IPS DF 4.7 (cell line): ENCODE results near the gene GBX2.

Source experiments
- DNase-seq: peaks from one replicate; pipeline ENCODE4 v3.0.0-alpha.2; 2013; ENCODE audit warnings: low spot score; ENCODE audit errors: extremely low read depth

Gene GBX2

DNA sequence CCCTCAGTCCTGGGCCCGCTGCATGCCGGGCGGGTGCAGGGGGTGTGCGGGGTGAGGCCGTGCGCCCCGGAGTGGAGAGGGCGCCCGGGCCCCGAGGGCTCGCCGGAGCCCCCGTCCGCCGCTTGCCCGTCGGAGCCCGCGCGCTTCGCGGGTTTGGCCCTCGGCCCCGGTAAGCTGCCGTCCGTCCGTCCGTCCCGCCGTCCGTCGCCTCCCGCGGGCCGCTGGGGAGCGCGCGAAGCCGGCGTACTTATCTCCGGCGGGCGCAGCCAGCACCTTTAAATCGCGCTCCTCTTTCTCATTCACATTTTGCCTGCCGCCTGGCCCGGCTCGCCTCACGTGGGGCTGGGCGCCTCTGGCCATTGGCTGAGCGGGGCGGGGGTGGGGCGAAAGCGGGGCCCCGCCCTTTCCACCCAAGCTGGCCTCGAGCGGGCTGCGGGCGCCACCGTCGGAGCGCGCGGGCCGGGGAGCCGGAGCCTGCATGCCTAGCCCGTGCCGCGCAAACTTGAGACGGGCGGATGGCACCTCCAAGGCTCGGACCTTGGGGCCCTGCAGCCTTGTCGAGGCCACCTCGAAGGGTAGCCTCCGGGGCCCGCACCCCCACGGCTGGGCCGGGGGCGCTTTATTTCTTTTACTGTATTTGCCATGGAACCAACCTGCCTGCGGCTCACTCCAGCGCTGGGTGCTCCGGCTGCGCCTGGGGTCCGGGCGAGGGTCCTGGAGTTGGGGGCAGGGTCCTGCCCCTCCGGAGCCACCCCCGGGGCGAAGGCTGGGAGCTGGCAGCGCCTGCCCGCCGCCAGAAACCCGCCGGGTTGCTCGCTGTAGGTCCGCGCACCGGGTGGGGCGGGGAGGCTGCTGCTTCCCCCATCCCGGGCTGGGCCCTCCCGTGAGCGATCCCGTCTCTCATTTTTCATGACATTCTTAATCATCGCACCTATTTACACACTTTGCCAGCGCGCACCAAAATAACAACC lies at the start of gene GBX2:
Gene GBX2, minus strand, starts transcription at position 277 of the 971 bp plus-strand sequence. CDS start 415 bp downstream, outside the sequence.
- no peak for DNase-seq

DNA sequence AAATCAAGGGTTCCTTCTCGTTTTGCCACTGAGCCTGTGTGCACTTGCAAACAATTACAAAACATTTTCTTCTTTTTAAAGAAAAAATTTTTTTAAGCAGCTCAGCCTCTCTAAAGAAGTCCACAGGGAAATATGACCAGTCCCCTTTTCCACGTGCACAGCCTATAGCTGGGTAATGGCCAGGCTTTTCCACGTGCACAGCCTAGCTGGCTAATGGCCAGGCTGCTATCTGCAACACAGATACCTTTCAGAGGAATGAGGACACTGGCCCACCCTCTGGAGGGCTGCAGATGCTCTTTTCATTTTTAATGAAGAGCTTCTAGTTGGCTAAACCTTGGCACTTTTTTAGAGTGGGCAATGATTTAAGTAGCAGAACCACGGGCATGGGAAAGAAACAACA lies 49.7 kb upstream of the GBX2 start:
- DNase-seq = no peak

DNA sequence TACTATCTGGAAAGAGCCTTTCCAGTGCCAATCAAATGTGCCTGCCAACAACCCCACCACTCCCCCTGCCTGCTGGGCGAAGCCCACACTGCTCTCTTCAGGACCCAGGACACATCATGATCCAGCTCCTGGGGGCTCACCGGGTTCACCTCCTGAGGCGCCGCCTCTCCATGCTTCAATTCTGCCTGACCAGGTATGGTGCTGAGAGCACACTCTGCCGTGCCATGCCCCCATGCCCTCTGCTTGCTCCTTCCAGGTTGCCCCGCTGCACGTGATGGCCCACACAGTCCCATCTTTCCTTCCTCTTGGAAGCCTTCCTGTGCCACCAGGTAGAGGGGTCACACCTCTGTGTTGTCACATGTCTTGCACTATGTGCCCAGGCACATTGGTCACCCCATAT lies 48.5 kb upstream of the GBX2 start:
- no peak for DNase-seq

DNA sequence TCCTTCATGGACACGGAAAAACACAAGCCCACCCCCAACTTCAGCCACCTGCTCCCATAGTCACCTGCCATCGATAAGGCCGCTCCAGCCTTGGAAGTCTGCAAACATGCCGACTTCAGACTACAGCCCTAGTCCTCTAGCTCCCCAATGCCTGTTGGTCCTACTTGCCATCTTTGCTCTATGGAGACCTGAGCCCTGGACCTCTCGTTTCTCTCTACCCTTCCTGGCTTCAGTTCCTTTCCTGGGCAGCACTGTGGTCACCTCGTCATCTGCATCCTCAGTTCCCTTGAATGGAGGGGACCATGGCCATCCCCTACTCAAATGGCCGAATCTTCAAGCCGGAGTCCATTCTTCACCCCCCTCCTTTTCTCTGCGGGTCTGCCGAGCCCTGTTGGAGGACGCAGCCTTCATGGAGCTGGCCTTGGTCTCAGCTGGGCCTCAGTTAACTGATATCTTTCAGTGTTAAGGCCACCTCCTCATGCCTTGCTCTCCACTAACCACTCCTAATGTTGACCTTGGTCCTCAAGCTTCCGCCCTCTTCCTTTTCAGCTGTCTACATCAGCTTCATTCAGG lies 47.7 kb upstream of the GBX2 start:
- no peak for DNase-seq

DNA sequence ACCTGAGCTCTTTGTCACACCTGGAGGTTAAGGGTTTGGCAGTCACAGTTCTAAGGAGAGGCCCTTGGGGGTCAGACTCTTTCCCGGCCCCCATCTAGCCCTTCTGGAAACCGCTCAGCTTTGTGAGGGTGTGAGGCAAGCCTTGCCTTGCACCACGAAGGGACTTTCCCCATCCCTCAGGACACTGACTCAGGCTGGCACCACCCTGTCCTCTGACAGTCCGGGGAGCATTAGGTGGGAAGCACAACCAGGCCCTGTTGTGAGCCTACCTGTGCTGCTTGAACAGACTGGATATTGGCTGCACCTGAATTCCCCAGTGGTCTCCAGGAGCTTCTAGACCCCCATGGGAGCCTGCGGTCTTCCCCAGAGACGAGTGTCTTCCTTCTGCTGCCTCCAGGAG lies 47.0 kb upstream of the GBX2 start:
- DNase-seq = no peak

DNA sequence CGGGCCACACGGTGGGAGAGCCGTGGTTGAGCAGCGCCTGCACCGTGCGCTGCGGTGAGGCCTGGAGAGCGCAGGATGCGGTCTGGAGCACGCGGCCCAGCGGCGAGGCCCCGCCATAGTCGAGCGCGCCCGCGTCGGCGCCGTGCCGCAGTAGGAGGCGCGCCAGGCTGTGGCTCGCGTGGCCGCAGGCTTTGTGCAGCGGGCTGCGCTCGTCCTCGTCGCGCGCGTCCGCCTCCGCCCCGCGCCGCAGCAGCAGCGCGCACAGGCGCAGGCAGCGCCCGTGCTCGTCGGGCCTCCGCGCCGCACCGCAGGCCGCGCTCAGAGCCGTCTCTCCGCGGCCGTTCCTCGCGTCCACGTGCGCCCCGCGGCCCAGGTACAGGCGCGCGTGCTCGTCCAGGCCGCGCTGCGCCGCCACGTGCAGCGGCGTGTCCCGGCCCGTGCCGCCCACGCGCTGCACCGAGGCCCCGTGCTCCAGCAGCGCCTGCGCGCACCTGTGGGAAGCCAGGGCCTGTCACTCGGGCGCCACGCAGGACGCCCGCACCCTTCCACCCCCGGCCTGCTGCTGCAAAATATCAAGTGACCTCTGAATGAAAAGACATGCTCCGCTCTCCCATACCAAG lies 46.3 kb upstream of the GBX2 start:
- no peak for DNase-seq

DNA sequence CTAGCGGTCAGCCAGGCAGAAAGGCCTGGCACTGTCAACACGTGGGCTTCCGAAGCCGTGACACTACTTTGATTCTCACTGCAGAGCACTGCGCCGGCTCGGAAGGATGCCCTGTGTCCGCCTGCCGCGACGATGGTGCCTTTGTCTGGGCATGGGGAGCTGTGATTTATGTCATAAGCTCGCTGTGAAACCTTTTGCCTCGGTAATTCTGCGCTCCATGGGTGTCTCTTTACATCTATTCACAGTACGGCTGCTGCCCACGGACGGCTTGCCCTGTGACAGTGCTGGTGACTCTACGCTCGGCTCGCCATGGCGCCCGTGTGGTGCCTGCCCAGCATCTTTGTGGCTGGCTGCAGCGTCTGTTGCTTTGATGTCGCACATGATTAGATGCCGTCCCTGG lies 43.1 kb upstream of the GBX2 start:
- DNase-seq = no peak

DNA sequence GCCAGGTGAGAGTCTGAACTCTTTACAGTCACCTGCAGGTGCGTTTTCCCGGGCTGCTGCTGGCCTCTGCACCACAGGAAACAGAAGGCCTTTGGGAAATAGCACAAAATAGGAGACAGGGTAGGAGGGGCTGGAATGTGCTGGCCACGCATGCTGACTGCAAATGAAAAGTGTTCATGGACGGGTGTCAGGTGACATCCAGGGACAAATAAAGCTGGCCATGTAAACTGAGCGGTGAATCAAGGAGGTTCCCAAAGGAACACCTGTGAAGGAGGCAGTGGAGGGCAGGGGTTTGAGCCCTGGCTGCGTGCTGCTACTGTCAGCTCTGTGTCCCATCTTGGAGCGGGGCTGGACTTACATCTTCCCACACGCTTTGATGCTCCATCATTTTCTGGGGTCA lies 42.4 kb upstream of the GBX2 start:
- DNase-seq = no peak

DNA sequence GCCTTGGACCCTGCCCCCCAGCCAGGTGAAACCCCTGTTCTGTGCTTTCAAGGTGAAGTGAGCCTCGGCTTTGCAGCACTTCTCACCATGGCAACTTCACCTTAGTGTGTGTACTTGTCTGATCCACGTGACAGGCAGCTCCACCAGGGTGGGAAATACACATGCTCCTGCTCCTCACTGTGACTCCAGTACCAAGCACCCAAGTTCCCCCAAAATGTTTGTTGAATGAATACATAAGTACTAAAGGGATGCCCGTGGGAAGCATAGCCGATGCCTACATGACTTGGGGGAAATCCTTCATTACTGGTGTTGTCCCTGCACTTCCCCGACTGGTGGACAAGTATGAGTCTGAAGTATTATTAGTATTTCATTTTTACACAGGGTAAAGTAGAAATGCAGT lies 41.8 kb upstream of the GBX2 start:
- DNase-seq = no peak

DNA sequence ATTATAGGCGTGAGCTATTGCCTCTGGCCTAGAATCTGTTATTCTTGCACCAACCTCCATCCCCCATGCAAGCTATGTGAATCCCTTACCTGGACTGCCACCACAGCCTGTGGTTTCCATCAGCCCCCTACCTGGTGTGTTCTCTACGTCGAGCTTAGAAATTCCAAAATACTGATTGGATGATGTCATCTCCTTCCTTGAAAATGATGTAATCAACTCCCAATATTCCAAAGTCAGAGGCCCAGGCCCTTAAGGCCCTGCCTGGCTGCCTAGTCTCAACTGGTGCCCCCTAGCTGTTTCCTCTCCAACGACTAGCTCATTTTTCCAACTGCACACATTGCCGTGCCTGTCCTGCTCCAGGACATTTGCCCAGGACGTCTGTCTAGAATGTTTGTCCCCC lies 41.3 kb upstream of the GBX2 start:
- DNase-seq = peak; percentile 3

DNA sequence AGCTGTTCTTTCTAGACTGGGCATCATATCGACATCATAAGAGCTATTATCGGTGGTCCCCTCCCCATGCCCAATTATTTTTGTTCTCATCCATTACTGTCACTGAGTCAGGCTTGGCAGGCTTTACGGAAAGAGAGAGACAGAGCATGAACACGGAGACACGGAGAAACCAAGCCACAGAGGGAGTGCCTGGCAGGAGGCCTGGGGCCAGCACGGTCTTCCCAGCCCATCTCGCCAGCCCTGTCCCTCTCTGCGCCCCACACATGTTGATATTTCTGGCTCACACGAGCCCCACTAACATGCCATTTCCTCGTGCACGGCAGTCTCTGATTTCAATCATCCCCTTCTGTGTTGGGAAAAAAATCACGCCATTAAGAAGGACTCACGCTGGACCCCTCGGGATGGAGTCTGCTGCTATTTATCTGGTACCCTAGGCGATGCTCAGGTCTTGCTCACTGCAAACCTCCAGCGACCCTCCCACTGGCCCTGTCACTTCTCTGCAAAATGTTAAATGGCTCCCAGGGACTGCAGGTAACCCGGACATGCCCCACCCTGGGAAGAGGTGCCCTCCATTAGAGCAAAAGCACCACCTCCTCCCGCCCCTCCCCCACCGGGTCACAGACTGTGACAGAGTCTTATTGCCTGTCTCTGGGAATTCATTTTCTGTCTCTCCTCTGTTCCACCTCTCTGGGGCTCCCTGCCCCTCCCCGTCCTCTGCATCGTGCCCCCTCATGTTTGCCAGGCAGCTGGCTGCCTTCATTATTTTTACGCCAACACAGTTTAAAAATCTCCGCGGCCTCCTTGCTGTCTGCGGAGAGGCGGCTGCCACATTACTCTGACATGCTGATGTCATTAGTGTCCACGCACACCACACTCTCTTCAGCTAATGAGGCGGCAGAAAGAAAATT lies 40.1 kb upstream of the GBX2 start:
- DNase-seq = no peak

DNA sequence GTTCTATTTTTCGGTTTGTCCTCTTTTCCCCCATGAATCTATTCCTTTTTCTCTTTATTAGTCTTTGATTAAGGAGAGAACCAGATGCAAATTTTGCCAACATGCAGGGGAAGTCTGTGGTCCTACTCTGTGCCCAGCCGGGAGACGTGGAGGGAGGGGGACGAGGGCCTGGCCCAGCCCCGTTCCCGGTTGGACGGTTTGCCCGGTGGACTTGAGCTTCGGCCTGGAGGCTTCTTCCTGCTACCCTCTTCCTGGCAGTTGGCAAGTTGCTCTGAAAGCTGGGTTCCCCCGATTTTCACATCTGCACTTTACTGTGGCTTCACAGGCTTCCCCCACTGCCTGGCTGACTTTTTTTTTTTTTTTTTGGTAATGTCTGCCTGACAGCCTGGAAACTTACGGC lies 39.3 kb upstream of the GBX2 start:
- no peak for DNase-seq

DNA sequence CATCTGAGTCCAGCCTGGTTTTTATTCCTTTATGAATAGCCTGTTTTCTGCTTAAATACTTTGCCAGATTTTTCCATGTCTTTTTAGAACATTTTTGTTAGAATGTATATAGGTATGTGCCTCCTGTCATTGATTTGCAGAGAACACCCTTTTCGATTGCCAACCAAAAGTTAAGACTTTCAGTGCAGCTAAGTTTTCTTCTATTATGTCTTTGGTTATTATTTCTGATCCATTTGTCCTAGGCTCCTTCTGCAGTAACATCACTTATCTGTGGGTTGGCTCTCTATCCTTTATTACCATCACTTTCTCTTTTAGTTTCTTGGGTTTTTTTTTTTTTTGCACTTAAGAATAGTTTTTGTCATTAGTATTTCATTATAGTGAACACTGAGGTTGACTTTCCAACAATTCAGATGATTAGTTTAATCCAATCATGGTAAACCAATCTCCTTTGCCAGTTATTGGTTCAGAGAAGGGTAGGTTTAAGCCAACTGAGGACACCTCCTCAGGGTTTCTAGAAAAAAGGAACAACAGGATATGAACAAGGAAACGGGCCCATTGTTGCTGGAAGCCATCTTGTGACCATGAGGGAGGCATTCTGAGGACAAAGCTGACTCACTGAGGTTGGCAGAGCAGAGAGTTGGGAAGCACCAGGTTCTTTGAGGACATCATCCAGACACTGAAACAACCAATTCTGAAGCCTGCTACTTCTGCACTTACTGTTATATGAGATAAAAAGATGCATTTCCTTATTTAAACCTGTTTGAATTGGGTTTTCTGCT lies 37.9 kb upstream of the GBX2 start:
- DNase-seq = no peak

DNA sequence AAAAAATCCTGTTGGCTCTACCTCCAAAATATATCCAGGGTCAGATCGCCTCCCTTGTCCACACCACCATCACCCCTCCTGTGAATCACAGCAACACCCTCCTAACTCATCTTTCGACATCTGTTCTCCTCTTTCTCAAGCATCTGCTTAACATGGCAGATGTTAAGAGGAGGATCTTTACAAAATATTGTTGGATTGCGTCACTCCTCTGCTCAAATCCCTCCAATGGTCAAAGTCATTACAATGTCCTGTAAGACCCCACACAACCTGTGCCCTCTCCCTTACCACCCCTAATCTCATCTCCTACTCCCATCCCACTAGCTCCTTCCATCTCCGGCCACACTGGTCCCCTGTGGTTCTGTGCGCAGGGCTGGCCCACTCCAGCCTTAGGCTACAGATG lies 36.8 kb upstream of the GBX2 start:
- no peak for DNase-seq

DNA sequence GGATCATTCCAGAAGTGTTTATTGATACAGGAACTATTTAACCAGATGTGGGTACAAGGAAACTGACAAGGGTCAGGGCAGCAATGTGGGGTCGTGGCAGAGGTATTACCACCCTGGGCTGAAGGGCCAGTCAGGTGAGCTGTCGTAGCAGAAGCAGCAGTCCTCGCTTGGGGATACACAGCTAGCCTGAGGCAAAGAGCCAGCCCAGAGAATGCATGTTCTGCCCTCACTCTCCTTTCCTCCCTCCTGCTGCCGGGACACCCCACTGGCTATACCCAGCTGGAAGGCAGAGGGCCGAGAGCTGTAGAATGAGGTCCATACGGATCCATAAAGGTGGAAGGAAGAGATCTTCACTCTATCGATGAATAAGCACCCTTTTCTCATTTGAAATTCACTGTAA lies 32.2 kb upstream of the GBX2 start:
- DNase-seq = no peak

DNA sequence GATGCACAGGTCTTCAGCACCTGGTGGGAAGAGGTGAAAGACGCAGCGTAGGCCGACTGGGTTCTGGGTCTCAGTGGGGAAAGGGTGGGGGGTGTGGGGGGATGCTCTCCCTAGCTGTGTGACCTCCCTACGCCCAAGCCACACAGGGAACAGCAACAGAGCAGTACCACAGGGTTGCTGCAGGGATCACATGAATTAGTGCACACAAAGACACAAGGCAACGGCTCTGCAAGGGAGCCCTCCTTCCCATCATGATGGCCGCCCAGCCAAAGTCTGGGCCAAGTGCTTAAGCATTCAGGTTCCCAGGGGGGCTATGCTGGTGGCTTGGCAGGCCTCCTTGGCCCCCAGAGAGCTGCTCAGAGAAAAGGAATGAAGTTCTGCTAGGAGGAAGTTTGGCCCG lies 28.2 kb upstream of the GBX2 start:
- no peak for DNase-seq

DNA sequence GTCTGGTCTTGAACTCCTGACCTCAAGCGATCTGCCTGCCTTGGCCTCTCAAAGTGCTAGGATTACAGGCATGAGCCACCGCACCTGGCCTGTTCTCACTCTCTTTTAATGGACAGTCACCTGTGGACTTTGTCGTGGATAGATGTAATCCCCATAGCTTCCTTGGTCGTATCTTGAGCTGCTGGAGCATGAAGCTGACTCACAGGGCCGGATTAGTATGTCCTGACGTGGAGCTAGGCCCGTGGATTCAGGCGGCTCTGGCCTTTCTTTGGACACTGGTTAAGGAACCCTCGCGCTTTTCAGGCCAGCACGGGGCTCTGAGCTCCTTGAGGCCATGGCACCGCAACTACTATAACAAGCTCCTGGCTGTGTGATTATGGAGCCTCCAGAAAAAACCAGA lies 27.5 kb upstream of the GBX2 start:
- DNase-seq = no peak

DNA sequence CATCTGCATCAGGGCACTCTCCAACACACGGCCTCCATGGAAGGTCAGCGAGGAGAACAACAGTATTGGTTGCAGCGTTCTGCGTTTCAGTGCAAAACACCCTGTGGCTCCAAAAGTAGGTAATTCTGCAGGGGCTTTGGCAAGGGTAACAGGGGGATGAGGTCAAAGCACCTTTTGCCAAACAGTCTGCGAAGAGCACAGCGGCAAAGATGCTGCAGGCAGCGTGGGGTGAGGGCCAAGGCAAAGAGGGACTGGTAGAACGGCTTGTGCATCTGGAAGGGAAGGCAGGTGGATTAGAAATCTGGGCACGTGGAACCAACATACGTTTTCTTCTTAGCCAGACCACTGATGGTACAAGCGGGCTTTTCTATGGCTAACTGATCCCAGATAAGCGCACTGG lies 26.6 kb upstream of the GBX2 start:
- no peak for DNase-seq

DNA sequence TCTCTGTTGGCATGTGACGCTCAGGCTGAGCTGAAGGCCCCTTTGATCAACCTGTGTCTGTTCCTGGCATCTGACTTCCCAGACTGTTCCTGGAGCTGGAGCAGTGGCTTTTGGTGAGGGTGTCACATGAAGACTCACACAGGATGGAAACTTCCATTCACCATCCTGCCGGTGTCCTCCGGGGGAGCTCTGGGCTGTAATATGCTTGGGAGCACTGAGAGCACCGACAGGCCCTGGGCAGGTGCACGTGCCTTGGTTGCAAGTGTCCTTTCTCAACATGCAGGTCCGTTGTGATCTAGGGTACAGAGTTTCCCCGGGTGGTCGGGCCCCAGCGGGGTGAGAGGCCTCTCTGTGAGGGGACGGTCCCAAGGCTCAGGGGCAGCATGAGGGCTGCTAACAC lies 24.8 kb upstream of the GBX2 start:
- no peak for DNase-seq

DNA sequence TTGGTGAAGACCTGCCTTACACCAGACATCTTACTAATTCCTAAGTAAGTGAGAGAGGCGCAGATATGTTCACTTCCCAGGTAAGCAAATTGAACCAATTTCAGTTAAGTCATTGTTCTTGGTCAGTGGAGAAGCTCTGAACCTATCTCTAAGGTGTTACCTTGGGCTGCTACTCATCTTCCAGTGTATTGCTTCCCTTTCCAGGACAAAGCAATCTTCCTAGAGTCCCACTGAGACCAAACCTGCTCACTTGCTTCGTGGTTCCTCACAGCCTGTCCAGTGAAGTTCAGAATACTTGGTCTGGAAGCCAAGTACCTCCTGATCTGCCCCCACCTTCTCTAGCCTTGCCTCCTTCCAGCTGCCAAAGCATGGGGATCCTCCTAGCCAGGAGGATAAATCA lies 22.5 kb upstream of the GBX2 start:
- DNase-seq = no peak

DNA sequence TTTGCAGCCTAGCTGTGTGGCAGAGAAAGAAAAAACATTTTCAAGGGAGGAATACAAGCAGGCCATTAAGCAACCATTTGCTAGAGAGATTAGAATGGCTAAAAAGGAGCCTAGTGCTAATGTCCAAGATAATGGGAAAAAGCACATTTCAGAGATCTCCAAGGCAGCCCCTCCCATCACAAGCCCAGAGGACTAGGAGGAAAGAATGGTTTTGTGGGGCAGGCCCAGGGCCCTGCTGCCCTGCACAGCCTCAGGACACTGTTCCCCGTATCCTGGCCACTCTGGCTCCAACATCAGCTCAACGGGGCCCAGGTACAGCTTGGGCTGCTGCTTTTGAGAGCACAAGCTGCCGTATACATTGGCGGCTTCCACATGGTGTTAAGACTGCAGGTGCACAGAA lies 16.5 kb upstream of the GBX2 start:
- no peak for DNase-seq
